ENCODE results near the gene ANP32B.
"Not testable (repeated sequence)": the region's sequence is repeated elsewhere in the genome, so short reads cannot be mapped to it uniquely, and the experiment has no call there.

Gene ANP32B

GRCh38 chr9:97963232-97963631, 19.9 kb upstream of the ANP32B start:
- DNase-seq (ENCODE audit: low read depth) = no peak

- no peak for DNase-seq (ENCODE audit: low read depth)
Measured at GRCh38 chr9:97964901-97965300, 18.2 kb upstream of the ANP32B start.

GRCh38 chr9:97966493-97966892, 16.6 kb upstream of the ANP32B start:
- DNase-seq (ENCODE audit: low read depth) = no peak

GRCh38 chr9:97969014-97969413, 14.1 kb upstream of the ANP32B start:
- no peak for DNase-seq (ENCODE audit: low read depth)

GRCh38 chr9:97970165-97970564, 13.0 kb upstream of the ANP32B start:
- DNase-seq (ENCODE audit: low read depth) = no peak

GRCh38 chr9:97972753-97973152, 10.4 kb upstream of the ANP32B start:
- no peak for DNase-seq (ENCODE audit: low read depth)

- no peak for DNase-seq (ENCODE audit: low read depth)
Measured at GRCh38 chr9:97975376-97975775, 7.8 kb upstream of the ANP32B start.

- DNase-seq (ENCODE audit: low read depth) = not testable (repeated sequence)
Measured at GRCh38 chr9:97976633-97977032, 6.5 kb upstream of the ANP32B start.

- DNase-seq (ENCODE audit: low read depth) = no peak
Measured at GRCh38 chr9:97978371-97979130, 4.6 kb upstream of the ANP32B start.

- DNase-seq (ENCODE audit: low read depth) = no peak
Measured at GRCh38 chr9:97979788-97980478, 3.2 kb upstream of the ANP32B start.

- no peak for DNase-seq (ENCODE audit: low read depth)
Measured at GRCh38 chr9:97980479-97980803, 2.7 kb upstream of the ANP32B start.

- no peak for DNase-seq (ENCODE audit: low read depth)
Measured at GRCh38 chr9:97980918-97981845, 2.0 kb upstream of the ANP32B start.

GRCh38 chr9:97981846-97982682, 1.1 kb upstream of the ANP32B start:
- DNase-seq (ENCODE audit: low read depth) = no peak

- DNase-seq (ENCODE audit: low read depth) = peak; percentile 40
Measured at GRCh38 chr9:97983589-97984187, 547 bp downstream of the ANP32B start.

GRCh38 chr9:97984188-97985057, 1.3 kb downstream of the ANP32B start:
- peak; percentile 82 for DNase-seq (ENCODE audit: low read depth)

GRCh38 chr9:97985058-97985861, 2.1 kb downstream of the ANP32B start:
- no peak for DNase-seq (ENCODE audit: low read depth)

GRCh38 chr9:97987487-97987886, 4.3 kb downstream of the ANP32B start:
- DNase-seq (ENCODE audit: low read depth) = no peak

- DNase-seq (ENCODE audit: low read depth) = peak; percentile 80
Measured at GRCh38 chr9:97990259-97990658, 7.1 kb downstream of the ANP32B start.

GRCh38 chr9:97991818-97992217, 8.7 kb downstream of the ANP32B start:
- no peak for DNase-seq (ENCODE audit: low read depth)
